Lung (tissue), 12 donors: ENCODE data around the gene HIC1. TPM values are rescaled to one million over a fixed set of nuclear protein-coding genes. Genes with fewer than 3 reads are reported as not detected.

Source experiments
- ATAC-seq: fragments of 200-7000 bp; cut with Tn5 transposase; one replicate; pipeline ENCODE4 v1.9.1; 2020; ENCODE audit warnings: moderate number of reproducible peaks; ENCODE audit not compliant: insufficient read depth, low FRiP score
- DNase-seq, 3 donors: peaks; one replicate each; pipeline ENCODE4 v3.0.0-alpha.2; 2013 to 2017
- H3K27ac ChIP-seq, 2 donors: one replicate each; pipeline ENCODE4 v1.5.1; 2013; ENCODE audit warnings: mild to moderate bottlenecking in 2 of 2, moderate library complexity in 2 of 2, control low read depth in 1 of 2, inconsistent platforms in 1 of 2, low read depth in 1 of 2, low read length in 1 of 2
- H3K27me3 ChIP-seq, 3 donors: one replicate each; pipeline ENCODE4 v1.5.1; 2013; ENCODE audit warnings: low read length in 2 of 3; ENCODE audit not compliant: control insufficient read depth in 3 of 3, insufficient read depth in 3 of 3
- H3K36me3 ChIP-seq, 4 donors: one replicate each; pipeline ENCODE4 v1.5.1; 2013; ENCODE audit warnings: low read length in 4 of 4, mild to moderate bottlenecking in 1 of 4, moderate library complexity in 1 of 4; ENCODE audit not compliant: control insufficient read depth in 4 of 4, insufficient read depth in 4 of 4
- H3K4me1 ChIP-seq, 5 donors: one replicate each; pipeline ENCODE4 v1.5.1; 2013; ENCODE audit warnings: low read length in 5 of 5, mild to moderate bottlenecking in 2 of 5, moderate library complexity in 1 of 5; ENCODE audit not compliant: control insufficient read depth in 5 of 5, insufficient read depth in 5 of 5
- H3K4me3 ChIP-seq: one replicate; pipeline ENCODE4 v1.5.1; 2013; ENCODE audit warnings: mild to moderate bottlenecking, control low read depth, moderate library complexity
- H3K9ac ChIP-seq, 2 donors: one replicate each; pipeline ENCODE4 v1.5.1; 2013; ENCODE audit warnings: low read length in 2 of 2, control low read depth in 1 of 2; ENCODE audit not compliant: insufficient read depth in 1 of 2
- H3K9me3 ChIP-seq, 4 donors: one replicate each; pipeline ENCODE4 v1.5.1; 2013; ENCODE audit warnings: low read length in 3 of 4, mild to moderate bottlenecking in 1 of 4, moderate library complexity in 1 of 4; ENCODE audit not compliant: control insufficient read depth in 4 of 4, insufficient read depth in 3 of 4
- CTCF ChIP-seq: IDR thresholded peaks from 2 replicates; pipeline ENCODE4 v1.5.1; 2012; ENCODE audit warnings: mild to moderate bottlenecking; ENCODE audit errors: control extremely low read depth, extremely low read depth
- WGBS, 2 donors: extraction: QIAGEN DNeasy Blood & Tissue Kit; methylation state at CpG; one replicate each; pipeline ENCODE4 v1.1.7; 2013; 5-methylcytosine and 5-hydroxymethylcytosine counted together
- polyA plus RNA-seq, 2 donors: library from polyadenylated mRNA; stranded (reverse); fragments of 200-250 nt; gene quantifications; one replicate each; pipeline ENCODE4 v1.2.1, GENCODE V29; 2013
- total RNA-seq, 2 donors: library from RNA; depleted of rRNA in 1 of 2; stranded (reverse); fragments of >200 nt in 1 of 2; gene quantifications; one replicate each; pipeline ENCODE4 v1.2.1, GENCODE V29; 2014 to 2021
- donor health status: control.
- donor health status: control.
- donor health status: Bipolar disorder and iron deficiency.
- donor health status: healthy.
- donor health status: DM: yes; HTN: yes; CAD: no.

Gene HIC1
- total and polyA plus RNA-seq, 4 donors: 5.5 to 34.8 (median 21.6) TPM

DNA sequence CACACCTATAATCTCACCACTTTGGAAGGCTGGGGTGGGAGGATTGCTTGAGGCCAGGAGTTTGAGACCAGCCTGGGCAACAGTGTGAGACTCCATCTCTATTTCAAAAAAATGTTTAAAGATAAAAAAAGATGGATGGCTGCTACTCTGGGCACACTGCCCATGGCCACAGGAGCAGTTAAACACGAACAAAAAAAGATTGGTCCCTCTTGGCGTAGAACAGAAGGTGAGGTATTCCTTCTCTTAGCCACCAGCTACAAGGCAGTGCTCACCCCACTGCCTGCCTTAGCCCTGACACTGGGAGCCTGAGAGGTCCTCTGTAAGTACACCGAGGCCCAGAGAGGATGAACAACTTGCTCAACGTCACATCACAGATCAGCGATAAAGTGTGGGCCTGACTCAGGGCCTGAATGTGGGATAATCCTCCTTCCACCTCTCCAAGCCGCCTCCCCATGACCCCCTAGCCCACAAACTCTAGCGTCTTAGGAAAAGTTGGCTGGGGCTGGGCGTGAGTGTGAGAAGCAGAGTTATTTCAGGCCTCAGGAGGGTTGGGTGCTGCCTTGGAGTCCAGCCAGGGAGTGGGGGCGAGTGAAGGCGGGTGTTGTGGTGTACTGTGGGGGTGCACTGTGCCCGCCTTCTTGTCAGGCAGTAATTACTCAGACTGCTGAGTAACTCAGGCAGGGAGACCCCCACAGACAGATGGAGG lies 27.2 kb upstream of the HIC1 start:
- ATAC-seq: no peak
- H3K27me3 ChIP-seq: peaks cover 3 to 25% (median 22%) of the 10 kb centered on the region in 3 donors

GRCh38 chr17:2028234-2028614 lies 26.7 kb upstream of the HIC1 start:
- H3K27me3 ChIP-seq: peaks cover 3 to 20% (median 18%) of the 10 kb centered on the region in 3 donors
- no peak overlapping the region for H3K4me3 ChIP-seq
- no peak overlapping the region for H3K27ac ChIP-seq
- DNase-seq: no peak
- no peak for ATAC-seq
- H3K36me3 ChIP-seq: no peaks in the 10 kb centered on the region
- no peaks in the 10 kb centered on the region for H3K9me3 ChIP-seq
- no peak for TF ChIP-seq CTCF
- no peak overlapping the region for H3K9ac ChIP-seq
- WGBS, 2 donors: 85 to 93% methylated on average over 5 of the region's 5 CpGs
- H3K4me1 ChIP-seq: peaks cover 0 to 25% (median 6%) of the 10 kb centered on the region in 5 donors

More for the DNA sequence above, 27.2 kb upstream of the HIC1 start:
- no peaks in the 10 kb centered on the region for H3K9me3 ChIP-seq
- DNase-seq: no peak
- no peak overlapping the region for H3K4me3 ChIP-seq
- H3K27ac ChIP-seq: no peak overlapping the region
- TF ChIP-seq CTCF: no peak
- peaks cover 0 to 25% (median 8%) of the 10 kb centered on the region in 5 donors for H3K4me1 ChIP-seq
- WGBS, 2 donors: 70 to 81% methylated on average over 11 of the region's 11 CpGs
- H3K9ac ChIP-seq: no peak overlapping the region
- H3K36me3 ChIP-seq: no peaks in the 10 kb centered on the region

DNA sequence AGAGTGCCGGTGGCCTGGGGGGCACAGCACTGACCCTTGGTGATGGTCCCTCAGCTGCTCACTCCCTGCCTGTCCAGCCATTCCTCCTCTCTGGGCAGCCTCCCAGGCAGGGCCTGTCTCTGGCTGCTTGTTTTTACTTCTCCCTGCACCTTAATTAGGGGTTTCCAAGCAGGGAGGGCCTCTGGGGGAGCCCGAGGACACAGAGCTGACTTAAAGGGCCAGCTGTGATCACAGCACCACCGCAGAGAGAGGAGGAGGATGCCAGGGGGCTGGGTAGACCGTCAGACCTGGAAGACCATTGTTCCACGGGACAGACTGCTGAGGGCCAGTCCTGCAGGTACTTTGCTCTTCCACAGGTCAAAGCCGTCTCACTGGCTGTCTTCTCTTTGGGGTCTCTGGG lies 26.2 kb upstream of the HIC1 start:
- peaks cover 0 to 25% (median 6%) of the 10 kb centered on the region in 5 donors for H3K4me1 ChIP-seq
- no peaks in the 10 kb centered on the region for H3K9me3 ChIP-seq
- no peak overlapping the region for H3K27ac ChIP-seq
- no peak overlapping the region for H3K4me3 ChIP-seq
- ATAC-seq (no peak), DNase-seq (no peak)
- H3K9ac ChIP-seq: no peak overlapping the region
- no peak for TF ChIP-seq CTCF
- 51 to 67% methylated on average over 5 to 6 of the region's 6 CpGs for WGBS, 2 donors
- peaks cover under 1 to 18% (median 16%) of the 10 kb centered on the region in 3 donors for H3K27me3 ChIP-seq
- peaks cover 0 to 4% (median 1%) of the 10 kb centered on the region in 4 donors for H3K36me3 ChIP-seq
